ENCODE results near the gene CYP2W1.
A peak's percentile ranks its signal among the peaks of the same experiment; 100 is the strongest.

Gene CYP2W1

GRCh38 chr7:984361-985126 lies 1.6 kb downstream of the CYP2W1 start:
- no peak for DNase-seq

DNA sequence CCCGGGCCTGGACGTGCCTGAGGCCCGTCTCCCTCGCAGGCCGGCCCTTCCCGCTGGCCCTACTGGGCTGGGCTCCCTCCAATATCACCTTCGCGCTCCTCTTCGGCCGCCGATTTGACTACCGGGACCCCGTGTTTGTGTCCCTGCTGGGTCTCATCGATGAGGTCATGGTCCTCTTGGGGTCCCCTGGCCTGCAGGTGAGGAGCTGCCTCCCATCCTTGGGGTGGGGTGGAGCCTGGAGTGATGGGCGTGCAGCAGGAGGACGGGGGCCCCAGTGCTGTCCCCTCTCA lies 2.1 kb downstream of the CYP2W1 start:
- DNase-seq = no peak

DNA sequence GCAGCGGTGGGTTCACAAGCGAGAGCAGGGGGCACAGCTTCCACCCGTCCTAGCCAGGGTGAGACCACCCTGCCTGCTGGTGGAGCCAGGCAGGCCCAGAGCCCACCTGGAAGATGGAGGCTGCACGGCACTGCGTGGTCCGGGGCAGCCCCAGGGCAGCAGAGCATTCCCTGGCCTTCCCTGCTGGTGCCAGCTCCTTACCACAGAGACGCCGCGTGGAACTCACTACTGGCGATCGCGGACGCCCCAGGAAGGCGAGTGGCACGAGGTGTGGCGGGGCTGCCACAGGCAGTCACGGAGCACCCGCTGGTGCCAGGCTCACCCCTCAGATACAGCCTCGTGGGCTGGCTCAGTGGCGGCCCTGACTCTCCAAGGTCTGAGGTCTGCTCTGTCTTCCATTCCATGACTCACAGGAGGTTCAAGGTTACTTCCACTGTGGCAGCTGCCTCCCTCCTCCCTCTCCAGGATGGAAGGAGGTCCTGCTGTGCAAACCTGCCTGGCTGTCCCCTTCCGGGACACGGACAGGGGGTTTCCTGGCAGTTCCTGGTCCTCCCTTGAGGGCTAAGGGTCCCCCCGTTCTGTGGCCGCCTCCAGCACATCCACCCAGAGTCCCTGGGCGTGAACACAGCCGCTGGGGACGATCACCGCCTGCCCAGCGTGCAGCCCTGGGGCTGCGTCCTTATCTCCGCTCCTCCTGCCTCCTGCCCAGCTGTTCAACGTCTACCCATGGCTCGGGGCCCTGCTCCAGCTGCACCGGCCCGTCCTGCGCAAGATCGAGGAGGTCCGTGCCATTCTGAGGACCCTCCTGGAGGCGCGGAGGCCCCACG lies 3.1 kb downstream of the CYP2W1 start:
- no peak for DNase-seq

DNA sequence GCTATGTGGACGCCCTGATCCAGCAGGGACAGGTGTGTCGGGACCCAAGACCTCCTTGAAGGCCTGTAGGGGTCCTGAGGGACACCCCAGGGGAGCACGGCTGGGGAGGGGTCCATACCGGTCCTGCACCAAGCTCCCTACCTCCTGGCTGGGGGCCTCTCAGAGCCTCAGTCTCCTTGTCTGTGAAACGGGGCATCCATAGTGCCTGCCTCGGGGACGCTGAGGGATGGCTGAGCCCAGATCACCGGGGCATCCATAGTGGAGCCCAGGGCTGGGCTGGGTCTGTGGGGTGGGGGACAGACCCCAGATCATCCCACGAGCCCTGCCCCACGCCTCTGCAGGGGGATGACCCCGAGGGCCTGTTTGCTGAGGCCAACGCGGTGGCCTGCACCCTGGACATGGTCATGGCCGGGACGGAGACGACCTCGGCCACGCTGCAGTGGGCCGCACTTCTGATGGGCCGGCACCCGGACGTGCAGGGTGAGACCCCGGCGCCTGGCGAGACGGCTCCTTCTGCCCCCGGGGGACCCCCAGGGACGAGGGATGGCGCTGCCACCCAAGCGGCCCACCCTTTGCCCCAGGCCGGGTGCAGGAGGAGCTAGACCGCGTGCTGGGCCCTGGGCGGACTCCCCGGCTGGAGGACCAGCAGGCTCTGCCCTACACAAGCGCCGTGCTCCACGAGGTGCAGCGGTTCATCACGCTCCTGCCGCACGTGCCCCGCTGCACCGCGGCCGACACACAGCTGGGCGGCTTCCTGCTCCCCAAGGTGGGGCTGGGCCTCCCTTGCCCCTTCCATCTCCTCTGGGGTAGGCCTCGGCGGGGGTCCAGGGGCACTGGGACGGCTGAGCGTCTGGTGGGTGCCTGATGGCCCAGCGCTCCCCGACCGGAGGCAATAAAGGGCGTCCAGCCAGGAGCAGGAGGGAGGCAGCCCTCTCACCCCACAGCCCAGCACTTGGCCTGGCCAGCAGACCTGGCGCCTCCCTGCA lies 4.1 kb downstream of the CYP2W1 start:
- DNase-seq = no peak

DNA sequence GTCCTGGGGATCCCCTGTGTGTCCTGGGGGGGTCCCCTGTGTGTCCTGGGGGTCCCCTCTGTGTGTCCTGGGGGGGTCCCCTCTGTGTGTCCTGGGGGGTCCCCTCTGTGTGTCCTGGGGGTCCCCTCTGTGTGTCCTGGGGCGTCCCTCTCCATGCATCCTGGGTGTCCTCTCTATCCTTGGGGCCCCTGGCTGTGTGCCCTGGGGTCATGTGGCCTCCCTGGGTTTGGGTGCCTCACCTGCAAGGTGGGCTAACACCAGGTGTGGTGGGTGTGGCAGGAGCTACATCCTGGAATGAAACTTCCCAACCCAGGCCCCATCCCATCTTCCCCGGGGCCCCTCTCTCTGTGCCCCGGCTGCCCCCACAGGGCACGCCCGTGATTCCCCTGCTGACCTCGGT lies 4.9 kb downstream of the CYP2W1 start:
- DNase-seq = no peak

GRCh38 chr7:988426-988911 lies 5.5 kb downstream of the CYP2W1 start:
- DNase-seq = no peak

DNA sequence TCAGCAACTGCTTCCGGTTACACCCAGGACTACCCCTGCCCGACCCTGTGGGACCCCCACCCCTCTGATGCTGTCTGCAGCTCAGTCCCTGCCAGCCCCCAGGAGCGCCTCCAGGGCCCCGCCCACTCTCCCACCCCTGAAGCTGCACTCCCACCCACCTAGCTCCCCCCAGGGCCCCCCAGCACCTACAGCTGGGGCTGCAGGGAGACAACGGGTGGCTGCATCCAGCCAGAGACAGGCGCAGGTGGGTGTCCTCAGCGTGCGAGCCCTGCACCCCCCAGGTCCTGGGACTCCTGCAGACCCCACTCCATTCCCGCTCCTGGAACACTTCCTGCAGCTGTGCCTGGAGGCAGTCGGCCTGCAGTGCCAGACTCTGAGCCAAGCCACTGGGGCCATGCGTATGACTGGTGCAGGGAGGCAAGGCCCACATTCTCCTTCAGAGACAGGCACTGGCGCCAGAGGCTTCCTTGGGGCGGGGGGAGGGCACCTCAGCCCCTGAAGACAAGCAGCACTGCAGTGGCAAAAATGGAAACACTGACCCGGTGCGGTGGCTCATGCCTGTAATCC lies 6.1 kb downstream of the CYP2W1 start:
- DNase-seq = no peak

DNA sequence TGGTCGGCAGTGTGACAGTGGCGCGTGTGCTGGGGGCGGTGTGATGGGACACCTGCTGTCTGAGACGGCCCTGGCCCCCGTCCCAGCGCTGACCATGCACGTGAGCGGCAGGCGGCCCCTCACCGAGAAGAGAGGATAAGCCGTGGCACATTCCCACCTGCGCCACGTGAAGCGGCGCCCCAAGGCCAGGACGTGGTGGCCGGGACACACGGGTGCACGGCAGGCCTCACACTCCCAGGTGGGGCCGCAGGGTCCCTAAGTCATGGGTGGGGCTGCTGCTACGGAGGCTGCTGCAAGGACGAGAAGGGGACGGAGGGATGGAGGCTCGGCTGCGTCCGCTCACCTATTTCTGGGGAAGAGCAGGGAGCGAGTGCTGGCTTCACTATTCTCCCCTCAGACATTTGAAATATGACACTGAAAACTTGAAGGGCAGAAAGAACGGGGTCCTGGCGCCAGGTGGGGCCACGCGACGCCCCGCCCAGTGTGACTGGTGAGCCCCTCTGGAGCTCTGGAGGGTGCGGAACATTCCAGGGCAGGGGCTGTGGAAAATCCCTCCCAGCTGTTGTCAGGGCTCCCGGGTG lies 7.5 kb downstream of the CYP2W1 start:
- no peak for DNase-seq

DNA sequence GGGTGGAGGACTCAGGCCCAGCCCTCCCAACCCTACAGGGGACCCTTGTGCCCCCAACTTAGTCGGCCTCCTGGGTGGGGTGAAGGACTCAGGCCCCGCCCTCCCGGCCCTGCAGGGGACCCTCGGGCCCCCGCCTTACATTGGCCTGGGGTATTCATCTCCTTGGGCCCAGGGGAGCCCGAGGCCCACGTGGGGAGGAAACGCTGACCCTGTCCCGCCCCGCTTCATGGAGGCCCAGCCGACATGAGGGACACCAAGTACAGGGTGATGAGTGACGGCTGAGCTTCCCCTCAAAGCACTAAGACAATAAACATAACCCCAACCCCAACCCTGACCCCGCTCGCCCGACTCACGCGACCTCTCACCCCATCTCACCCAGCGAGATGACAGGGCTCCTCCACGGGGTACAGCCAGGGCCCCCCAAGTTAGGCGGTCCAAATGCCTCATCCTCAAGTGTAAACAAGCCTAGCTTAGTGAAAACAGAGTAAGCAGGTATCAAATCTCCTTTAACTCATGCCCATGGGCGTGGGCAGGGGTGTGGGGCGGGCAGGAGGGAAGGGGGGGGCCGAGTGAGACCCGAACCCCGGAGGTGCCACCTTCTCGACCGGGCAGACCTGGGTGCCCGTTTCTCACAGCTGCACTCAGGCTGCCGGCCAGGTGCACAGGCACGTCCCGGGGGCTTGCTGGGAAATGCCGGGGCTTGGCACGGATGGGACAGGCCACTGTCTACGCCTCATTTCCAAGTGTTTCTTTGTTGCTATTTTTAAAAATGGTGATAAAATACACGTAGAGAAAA lies 8.2 kb downstream of the CYP2W1 start:
- DNase-seq = no peak

GRCh38 chr7:991729-992656 lies 9.0 kb downstream of the CYP2W1 start:
- no peak for DNase-seq

DNA sequence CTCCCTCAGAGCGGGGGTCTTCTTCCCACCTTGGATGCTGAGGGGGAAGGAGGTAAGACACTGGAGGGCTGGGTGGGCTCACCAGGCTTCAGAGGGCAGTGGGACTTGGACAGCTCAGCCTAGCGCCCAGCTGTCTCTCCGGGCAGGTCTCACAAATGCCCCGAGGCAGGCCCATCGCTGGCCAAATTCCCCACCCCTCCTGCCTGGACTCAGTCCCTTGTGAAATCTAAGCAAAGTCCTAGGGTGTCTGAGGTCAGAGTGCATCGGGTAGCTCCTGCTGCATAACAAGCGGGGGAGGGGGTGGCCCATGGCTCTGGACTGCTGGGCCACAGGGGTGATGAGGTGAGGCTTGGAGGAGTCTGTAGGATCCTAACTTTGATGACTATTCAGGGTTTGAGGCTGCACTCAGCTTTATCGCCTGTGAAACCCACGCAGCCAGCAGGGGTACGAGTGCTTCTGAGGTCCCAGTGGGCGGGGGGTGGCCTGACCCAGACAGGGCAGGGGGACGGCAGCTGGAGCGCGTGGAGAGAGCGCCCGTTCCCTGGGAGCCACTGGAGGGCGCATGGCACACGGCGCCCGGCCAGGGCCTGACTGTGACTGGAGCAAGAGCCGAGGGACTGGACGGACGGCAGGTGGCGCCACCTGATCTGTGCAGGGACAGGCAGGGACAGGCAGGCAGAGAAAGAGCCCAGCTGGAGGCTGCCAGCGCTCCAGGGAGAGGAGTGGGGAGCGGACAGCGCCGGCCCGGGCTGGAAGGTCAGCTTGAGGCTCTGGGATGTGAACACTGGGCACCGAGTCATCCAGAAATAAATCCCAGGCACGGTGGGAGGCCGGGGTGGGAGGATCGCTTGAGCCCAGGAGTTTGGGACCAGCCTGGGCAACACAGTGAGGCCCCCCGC lies 10.0 kb downstream of the CYP2W1 start:
- peak; percentile 88 for DNase-seq

- DNase-seq = no peak
Measured at GRCh38 chr7:994592-995308, 11.8 kb downstream of the CYP2W1 start.

DNA sequence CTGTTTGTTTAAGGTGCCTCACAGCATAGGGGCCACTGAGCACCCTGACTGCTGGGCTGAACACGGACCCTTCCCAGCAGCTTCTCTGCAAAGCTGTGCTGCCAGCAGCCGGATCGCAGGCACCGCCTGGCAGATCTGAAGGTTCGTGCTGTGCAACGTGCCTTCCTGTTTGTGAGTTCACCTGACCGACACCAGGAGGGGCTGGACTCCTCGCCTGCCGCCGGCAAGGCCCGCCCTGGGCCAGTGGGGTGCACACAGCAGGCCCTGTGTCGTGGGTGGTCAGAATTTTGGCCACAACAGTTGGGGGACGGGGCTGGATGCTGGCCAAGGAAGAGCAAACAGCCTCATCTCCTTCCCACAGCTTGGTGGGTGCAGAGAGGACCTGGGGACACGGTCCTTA lies 12.6 kb downstream of the CYP2W1 start:
- DNase-seq = no peak

GRCh38 chr7:996079-996872 lies 13.3 kb downstream of the CYP2W1 start:
- no peak for DNase-seq

- no peak for DNase-seq
Measured at GRCh38 chr7:997404-998395, 14.7 kb downstream of the CYP2W1 start.

DNA sequence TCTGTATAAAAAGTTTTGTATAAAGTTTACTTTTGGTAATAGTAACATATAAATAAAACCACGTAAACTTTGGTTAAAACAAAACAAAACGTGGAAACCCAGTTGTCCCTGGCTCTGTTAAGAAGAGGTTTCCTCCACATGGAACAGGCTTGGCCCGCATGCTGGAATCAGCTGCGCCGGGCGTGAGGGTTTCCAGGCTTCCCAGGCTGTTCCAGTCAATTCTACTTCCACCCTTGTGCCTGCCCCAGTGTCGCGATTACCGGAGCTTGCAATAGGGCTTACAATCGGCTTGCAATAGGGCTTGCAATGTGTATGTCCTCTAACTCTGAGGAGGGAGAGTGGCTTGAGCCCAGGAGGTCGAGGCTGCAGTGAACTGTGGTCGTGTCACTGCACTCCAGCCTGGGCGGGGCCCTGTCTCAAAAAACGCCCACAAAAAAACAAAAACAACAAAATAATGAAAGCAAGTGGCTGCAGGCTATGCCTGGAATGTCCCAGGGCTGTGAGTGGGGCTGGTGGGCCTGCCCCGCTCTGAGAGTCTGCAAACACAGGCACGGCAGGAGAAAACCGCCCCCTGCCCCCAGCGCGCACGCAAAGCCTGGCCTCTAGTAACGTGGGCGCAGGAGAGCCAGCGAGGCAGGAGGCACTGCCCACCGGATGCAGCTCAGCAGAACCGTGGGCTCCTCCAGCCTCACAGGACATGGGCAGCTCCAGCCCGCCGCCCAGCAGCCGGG lies 16.3 kb downstream of the CYP2W1 start:
- no peak for DNase-seq

Measured in GDM1 (cell line).